CD1c-positive myeloid dendritic cell (primary cell): ENCODE data around the gene POLR1E.
A peak's percentile ranks its signal among the peaks of the same experiment; 100 is the strongest.
"Not testable (repeated sequence)": the region's sequence is repeated elsewhere in the genome, so short reads cannot be mapped to it uniquely, and the experiment has no call there.

Experiments
- DNase-seq: peaks from one replicate; pipeline ENCODE4 v3.0.0-alpha.2; 2016; ENCODE audit errors: extremely low spot score

Gene POLR1E

DNA sequence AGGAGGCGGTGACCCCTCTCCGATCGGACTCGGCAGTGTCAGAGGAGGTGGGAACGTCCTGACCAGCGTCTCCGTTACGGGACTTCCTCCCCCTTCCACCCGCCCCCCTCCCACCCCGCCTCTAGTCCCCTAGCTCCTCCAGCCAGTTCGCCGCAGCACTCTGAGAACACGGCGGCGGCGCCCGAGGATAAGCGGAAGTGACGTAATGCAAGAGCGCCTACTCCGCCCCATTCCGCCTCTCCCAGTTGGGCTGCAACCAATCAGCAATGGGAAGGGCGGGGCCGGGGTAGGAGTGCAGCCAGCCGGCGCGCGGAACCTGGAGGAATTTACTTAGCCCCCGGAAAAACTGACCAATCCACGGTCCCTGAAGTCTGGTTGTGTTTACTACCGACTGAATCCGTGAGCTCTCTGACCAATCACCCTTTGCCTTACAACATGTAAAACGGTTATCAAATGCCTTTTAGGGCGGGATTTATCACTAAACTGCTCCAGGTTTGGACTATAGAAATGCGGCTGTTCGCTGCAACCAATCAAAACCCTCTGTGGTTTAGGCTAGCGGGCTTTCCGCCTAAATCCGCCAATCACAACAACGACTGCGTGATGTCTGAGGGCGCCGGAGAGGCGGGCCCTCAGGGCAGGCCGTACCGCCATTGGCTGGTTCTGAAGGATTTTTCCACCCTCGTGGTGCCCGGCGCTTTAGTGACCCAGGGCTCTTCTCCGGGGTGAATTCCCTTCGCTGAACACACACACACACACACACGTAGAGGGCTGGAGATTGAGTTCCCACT, 20.3 kb upstream of the POLR1E start, which contains the start of gene ZBTB5:
ZBTB5 (minus strand) TSS at position 202 of the 788 bp plus-strand sequence. CDS start 22,899 bp downstream, outside the sequence.
- peak; percentile 100 for DNase-seq

DNA sequence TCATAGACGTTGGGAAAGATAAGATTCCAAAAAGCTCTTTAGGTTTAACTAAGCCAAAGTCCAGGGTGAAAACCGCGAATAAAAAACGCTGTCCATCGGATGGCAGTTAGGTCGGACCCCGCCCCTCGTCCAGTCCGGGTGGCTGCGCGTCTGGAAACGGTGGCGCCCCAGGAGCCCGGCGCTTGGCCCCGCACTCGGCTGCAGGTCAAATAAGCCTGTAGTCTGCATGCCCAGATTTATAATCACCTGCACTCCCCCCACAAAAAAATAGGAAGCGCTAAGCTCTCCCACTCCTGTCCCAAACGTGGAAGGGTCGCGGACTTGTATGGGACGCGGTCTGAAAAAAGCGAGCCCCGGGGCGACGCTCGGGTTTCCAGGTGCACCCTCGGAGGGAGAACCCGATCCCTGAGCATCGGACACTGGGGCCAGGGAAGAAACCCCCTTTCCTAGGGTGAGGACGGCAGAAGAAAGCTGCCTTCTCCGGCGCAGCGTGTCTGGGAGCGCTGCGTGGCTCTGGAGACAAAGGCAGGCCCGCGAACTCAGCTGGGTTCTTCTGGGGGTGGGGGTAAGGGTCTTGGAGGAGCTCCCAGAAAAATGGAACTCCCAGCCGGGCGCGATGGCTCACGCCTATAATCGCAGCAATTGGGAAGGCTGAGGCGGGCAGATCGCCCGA, 19.6 kb upstream of the POLR1E start:
- DNase-seq, result peak; percentile 36

DNA sequence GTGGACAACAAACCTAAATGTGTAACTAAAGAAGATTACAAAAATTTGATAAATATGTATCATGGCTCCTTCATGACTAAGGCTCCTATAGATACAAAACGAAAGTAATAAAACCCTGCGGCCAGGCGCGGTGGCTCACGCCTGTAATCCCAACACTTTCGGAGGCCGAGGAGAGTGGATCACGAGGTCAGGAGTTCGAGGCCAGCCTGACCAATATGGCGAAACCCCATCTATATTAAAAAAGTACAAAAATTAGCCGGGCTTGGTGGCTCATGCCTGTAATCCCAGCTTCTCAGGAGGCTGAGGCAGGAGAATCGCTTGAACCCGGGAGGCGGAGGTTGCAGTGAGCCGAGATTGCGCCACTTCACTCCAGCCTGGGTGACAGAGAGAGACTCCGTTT, 18.2 kb upstream of the POLR1E start:
- not testable (repeated sequence) for DNase-seq

DNA sequence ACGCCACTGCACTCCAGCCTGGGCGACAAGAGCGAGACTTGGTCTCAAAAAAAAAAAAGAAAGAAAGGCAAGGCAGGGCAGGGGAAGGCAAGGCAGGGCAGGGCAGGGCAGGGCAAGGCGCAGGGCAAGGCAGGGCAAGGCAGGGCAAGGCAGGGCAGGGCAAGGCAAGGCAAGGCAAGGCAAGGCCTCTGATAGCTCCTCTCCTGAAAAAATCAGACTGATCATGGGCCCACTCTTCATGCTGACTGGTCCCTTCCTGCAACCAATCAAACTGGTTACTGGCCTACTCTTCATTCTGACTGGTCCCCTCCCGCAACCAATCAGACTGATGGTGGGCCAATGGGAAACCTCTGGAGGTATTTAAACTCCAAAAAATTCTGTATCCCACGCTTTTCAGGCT, 17.1 kb upstream of the POLR1E start:
- no peak for DNase-seq

DNA sequence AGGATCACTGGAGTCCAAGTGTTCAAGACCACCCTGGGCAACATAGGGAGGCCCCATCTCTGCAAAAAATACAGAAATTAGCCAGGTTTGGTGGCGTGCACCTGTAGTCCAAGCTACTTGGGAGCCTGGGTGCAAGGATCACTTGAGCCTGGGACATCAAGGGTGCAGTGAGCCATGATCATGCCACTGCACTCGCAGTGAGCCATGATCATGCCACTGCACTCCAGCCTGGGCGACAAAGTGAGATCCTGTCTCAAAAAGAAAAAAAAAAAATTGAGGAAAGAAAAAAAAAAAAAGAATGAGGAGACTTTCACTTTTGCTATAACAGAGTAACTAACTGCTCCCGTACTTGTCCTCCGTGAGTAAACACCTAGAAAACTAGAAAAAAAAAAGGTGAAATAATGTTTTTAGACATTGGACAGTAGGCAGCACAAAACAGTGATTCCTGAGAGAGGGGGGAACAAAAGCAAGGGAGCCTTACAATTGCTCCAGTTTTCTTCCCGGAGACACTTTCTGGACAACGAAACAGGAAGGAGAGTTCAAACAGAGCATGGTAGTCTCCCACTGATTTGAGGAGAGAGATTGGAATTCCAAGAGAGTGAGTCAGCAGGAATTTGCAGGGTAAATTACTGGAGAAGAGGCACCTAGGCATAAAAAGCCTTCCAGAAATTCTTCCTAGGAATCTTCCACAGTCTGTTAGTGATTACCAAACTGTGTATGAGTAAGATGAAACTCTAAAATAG, 13.6 kb upstream of the POLR1E start:
- DNase-seq, result no peak

DNA sequence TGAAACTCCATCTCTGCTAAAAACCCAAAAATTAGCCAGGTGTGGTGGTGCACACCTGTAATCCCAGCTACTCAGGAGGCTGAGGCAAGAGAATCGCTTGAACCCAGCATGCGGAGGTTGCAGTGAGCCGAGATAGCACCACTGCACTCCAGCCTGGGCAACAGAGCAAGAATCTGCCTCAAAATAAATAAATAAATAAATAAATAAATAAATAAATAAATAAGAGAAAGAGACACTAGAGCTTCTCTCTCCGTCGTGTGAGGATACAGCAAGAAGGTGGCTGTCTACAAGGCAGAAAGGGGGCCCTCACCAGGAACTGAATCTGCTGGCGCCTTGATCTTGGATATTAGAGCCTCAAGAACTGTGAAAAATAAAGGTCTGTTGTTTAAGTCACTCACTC, 11.8 kb upstream of the POLR1E start:
- not testable (repeated sequence) for DNase-seq

DNA sequence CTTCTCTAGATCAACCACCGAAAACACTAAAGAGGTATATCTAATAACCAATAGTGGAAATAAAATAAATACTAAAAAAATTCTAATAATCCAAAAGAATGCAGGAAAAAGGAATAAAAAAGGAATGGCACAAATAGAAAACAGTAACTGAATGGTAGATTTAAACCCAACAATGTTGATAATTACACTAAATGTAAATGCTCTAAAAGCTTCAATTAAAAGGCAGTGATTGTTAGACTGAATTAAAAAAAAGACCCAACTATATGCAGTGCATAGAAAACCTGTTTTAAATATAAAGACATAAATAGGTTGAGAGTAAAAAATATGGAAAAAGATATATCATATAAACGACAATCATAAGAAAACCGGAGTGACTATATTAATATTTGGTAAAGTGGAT, 11.3 kb upstream of the POLR1E start:
- no peak for DNase-seq

DNA sequence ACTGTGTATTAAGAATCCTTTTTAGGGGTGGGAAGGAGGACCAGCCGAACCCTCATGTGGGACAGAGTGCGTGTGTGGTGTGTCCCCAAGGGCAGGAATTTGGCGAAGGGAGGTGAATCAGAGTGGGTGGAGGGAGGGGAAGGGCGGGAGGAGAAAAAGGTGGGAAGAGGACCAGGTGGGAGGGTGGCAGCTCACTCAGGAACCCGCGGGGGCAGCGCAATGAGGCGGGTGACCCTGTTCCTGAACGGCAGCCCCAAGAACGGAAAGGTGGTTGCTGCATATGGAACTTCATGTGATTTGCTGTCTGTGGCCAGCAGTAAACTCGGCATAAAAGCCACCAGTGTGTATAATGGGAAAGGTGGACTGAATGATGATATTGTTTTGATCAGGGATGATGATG, 8.8 kb upstream of the POLR1E start:
- no peak for DNase-seq

DNA sequence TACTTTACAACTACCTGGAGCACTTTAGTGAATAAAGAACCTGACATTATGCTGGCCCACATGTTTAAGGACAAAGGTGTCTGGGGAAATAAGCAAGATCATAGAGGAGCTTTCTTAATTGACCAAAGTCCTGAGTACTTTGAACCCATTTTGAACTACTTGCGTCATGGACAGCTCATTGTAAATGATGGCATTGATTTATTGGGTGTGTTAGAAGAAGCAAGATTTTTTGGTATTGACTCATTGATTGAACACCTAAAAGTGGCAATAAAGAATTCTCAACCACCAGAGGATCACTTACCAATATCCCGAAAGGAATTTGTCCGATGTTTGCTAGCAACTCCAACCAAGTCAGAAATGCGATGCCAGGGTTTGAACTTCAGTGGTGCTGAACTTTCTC, 8.3 kb upstream of the POLR1E start:
- DNase-seq, result not testable (repeated sequence)

DNA sequence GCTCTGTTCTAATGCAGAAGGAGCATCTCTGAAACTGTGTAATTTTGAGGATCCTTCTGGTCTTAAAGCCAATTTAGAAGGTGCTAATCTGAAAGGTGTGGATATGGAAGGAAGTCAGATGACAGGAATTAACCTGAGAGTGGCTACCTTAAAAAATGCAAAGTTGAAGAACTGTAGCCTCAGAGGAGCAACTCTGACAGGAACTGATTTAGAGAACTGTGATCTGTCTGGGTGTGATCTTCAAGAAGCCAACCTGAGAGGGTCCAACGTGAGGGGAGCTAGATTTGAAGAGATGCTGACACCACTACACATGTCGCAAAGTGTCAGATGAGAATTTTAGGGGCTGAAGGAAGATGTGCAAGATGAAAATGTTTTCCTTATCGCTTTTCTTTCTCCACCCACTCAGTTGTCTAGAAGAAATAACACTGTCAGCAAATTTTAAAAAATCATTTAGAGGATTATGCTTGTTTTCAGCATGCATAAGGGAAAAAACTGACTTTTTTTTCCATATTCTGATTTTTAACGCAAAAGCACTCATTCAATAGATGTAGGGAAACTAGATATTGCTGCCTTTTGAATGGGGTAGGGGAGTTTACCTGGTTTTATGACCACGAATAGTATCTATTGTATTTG, 7.6 kb upstream of the POLR1E start:
- not testable (repeated sequence) for DNase-seq

DNA sequence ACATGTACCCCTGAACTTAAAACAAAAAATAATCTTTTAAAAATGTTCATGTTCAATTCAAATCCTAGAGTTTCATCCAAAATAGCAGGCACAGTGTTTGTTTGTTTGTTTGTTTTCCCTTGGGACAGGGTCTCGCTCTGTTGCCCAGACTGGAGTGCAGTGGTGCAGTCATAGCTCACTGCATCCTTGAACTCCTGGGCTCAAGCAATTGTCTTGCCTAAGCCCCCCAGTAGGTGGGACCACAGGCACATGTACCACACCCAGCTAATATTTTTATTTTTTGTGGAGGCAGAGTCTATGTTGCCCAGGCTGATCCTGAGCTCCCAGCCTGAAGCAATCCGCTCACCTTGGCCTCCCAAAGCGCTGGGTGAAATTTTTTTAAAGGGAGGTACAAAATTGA, 5.0 kb upstream of the POLR1E start:
- no peak for DNase-seq

DNA sequence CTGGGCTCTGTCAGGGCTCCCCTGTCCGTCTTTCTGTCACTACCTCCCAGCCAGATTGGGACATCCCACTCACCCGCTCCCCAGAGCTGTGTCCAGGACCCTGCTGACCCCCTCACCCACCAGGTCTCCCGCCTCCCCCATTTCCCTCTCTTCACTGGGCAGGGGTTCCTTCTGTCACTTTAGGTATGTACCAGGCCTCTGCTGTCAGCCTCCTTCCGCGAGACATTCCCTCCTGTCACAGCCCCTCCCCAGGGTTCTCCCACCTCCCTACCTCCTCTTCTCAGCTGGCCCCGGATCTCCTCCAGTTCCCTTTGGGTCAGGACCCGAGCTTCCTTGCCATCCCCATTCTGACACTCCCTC, 488 bp downstream of the POLR1E start:
- no peak for DNase-seq

DNA sequence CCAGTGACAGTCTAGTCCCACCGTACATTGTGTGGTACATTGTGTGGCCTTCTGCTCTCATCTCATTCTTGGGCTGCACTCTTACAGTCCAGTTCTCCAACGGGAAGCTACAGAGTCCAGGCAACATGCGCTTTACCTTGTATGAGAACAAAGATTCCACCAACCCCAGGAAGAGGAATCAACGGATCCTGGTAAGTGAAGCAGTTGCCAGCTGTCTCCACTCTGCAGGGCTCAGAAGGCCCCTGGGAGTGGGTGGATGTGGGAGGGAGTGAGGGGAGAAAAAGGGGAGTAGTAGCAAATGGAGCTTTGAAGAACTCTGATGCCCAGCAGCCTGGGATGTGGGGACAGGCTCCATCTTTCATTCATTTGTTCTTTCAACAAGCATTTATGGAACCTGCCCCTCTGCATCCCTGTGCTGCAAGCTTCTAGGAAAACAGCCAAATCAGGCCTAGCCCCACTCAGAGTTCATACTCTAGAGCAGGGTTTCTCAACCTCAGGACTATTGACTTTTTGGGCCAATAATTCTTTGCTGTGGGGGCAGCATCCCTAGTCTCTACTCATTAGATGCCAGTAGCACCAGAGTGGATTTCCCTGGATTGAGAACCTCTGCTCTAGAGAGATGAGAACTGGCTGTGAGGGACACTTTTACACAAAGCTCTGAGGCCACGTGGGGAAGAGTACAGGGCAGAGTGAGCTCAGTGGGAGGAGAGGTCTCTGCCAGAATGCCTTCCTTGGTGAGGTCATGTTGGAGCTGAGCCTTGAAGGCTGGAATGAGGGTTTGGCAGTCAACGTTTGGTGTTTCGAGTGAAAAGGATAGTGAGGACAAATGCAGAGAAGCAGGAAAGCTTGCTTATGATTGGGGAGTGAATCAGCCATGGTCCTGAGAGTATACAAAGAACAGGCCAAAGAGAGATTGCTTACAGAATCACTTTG, 1.1 kb downstream of the POLR1E start:
- DNase-seq, result no peak

DNA sequence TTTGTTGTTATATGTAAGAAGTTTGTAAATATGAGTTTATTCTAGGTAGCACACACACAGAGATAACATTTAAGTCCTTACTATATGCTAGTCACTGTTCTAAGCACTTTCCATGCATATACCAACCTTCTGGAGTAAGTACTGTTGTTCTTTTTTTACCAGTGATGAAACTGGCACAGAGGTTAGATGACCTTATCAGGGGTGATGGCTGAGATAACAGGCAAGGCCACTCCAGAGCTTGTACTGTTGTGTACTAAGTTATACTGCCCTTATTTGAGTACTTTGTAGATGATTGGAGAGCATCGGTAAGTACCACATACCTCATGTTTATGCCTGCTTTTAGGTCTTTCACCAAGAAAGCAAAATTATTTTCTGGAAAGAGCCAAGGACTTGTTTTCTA, 6.2 kb downstream of the POLR1E start:
- no peak for DNase-seq

DNA sequence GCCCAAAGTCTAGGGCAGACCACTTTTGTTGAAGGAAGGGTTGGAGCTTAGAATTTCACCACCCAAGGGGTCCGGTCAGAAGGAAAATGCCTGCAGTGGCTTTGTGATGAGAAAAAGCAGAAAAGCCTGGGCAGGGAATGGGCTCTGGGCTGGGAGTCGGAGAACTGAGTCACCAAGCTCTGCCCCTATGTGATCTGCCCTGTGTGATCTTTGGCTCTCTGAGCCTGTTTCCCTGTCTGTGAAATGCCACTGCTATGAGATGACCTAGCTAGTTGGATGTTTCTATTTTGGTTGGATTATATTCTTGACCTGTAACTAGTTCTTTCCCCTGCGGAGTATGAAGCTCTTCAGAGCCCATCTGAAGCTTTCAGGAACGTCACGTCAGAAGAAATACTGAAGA, 9.8 kb downstream of the POLR1E start:
- no peak for DNase-seq

DNA sequence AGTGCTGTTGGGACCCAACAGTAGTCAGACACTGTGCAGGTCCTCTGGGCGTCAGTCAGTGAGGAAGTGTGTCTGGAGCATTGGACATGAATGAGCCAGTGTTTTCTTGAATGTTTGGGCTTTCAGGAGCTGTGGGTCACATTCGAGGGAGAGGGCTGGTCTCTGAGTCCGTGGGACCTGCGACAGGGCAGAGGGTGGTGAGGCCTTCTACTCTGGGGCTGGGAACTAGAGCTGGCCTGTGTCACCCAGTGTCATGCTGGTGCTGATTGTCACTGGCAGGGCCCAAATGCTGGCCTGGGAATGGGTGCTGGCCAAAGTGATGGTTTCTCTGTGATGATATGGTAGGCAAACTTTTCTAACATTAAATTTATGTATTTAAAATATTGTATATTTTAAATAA, 10.3 kb downstream of the POLR1E start:
- DNase-seq, result no peak

DNA sequence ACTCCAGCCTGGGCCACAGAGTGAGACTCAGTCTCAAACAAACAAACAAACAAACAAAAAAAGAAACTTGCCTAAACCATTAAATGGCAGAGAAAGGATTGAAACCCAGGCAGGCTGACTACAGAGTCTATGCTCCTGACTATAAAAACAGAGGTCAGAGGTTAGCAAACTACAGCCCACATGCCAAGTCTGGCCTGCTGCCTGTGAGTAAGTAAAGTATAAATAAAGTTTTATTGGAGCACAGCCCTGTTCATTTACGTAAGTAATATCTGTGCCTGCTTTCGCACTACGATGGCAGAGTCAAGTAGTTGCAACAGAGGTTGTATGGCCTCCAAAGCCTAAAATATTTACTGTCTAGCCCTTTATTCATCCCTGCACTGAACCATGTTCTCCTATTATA, 11.6 kb downstream of the POLR1E start:
- no peak for DNase-seq

DNA sequence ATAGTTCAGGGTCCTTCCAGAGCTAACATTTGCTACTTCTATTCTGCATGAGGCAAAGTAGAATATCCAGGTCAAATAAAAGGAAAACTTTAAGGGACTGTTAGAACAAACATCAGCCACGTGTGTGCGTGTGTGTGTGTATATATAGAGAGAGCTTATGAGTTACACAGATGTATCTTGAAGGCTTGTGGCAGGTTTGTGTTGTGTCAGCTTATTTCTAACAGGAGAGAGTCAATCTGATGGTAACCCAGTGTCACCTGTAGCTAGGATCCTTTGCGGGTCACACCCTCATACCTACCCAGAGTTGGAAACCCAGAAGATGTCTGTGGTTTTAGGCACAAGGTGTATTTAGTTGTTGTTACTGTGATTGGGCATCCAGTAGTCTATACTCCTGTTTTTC, 12.7 kb downstream of the POLR1E start:
- DNase-seq, result no peak

DNA sequence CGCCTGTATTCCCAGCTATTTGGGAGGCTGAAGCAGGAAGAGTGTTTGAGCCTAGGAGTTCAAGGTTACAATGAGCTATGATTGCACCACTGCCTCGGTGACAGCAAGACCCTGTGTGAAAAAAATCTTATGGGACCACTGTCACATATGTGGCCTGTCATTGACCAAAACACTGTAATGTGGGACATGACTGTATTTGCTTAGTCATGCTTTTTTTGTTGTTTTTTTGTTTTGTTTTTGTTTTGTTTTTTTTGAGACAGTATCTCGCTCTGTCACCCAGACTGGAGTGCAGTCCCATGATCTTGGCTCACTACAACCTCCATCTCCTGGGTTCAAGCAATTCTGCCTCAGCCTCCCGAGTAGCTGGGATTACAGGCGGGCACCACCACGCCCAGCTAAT, 13.5 kb downstream of the POLR1E start:
- DNase-seq, result no peak

DNA sequence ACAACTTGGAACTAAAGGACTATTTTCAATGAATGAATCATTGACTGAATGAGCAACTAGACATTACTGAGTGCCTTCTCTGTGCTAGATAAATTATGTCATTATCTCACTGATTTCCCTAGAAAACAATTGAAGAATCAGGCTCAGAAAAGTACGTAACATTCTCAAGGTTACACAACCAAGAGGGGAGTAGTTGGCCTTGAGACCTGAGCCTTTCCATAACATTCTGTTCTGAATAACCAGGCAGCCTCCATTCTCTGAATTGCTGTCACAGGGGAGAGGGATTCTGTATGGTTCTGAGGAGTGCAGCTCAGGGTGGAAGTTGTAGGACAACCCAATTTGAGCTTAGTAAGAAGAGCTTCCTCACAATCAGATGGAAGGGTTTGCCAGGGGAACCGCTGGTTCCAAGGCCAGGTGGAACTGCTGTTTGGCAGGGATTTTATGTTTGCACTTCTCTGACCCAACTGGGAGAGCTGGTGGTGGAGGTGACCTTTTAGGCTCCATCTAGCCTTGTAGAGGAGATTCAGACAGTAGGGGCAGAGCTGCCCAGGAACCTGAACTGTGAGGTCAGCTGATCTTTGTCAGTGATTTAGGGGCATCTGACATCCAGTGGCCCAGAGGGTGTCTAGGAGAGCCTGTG, 16.3 kb downstream of the POLR1E start:
- DNase-seq, result no peak

DNA sequence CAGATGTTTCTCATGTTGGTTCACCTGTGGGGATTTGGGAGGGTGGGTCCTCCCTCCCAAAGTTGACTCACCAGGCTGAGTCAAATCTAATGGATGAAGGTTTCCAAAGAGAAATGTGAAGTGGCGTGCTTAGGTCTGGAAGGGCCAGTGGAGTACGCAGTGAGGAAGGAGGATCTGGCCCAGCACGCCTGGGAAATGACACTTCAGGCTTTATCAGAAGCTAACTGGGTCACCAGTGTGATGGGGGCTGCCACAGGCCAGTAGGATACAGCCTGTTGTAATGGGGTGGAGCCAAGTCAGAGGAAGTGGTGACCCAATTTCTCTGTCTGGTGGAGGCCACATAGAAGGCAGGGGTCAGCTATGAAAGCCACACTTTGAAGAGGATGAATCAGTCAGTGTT, 18.0 kb downstream of the POLR1E start:
- peak; percentile 10 for DNase-seq
